H9 (cell line): ENCODE data around the gene CDK12. TPM values are rescaled to one million over a fixed set of nuclear protein-coding genes. Genes with fewer than 3 reads are reported as not detected.

ENCODE experiments used
- DNase-seq: peaks from one replicate; pipeline ENCODE4 v3.0.0-alpha.2; 2017
- H2AFZ ChIP-seq: one replicate; pipeline ENCODE4 v1.6.1; 2013; ENCODE audit warnings: mild to moderate bottlenecking, low read length, control low read depth, moderate library complexity
- H2AK5ac ChIP-seq: 2 replicates; pipeline ENCODE4 v1.6.1; 2013; ENCODE audit warnings: low read length, control low read depth, mixed read lengths; ENCODE audit not compliant: insufficient read length
- H2BK120ac ChIP-seq: one replicate; pipeline ENCODE4 v1.6.1; 2013; ENCODE audit warnings: low read depth, mild to moderate bottlenecking, low read length, control low read depth, inconsistent platforms; ENCODE audit not compliant: poor library complexity, severe bottlenecking
- H2BK12ac ChIP-seq: 2 replicates; pipeline ENCODE4 v1.6.1; 2013; ENCODE audit warnings: low read length, control low read depth, mixed read lengths, low read depth; ENCODE audit not compliant: insufficient read length
- H2BK15ac ChIP-seq: 2 replicates; pipeline ENCODE4 v1.6.1; 2013; ENCODE audit warnings: low read depth, low read length, control low read depth
- H2BK20ac ChIP-seq: one replicate; pipeline ENCODE4 v1.6.1; 2013; ENCODE audit warnings: low read depth, mild to moderate bottlenecking, low read length, control low read depth, inconsistent platforms; ENCODE audit not compliant: poor library complexity, severe bottlenecking
- H2BK5ac ChIP-seq: 2 replicates; pipeline ENCODE4 v1.6.1; 2013; ENCODE audit warnings: low read length, control low read depth, mixed read lengths; ENCODE audit not compliant: insufficient read length
- H3K14ac ChIP-seq: 2 replicates; pipeline ENCODE4 v1.6.1; 2013; ENCODE audit warnings: low read length, control low read depth; ENCODE audit not compliant: insufficient read depth
- H3K18ac ChIP-seq: 2 replicates; pipeline ENCODE4 v1.6.1; 2013; ENCODE audit warnings: low read depth, mild to moderate bottlenecking, mixed read lengths, low read length, control low read depth; ENCODE audit not compliant: insufficient read length
- H3K23ac ChIP-seq: 2 replicates; pipeline ENCODE4 v1.6.1; 2013; ENCODE audit warnings: low read length, control low read depth, mixed read lengths, low read depth; ENCODE audit not compliant: insufficient read length
- H3K23me2 ChIP-seq: 2 replicates; pipeline ENCODE4 v1.6.1; 2013; ENCODE audit warnings: low read depth, mild to moderate bottlenecking, mixed read lengths, low read length, control low read depth; ENCODE audit not compliant: insufficient read length, poor library complexity, severe bottlenecking
- H3K27ac ChIP-seq: 2 replicates; pipeline ENCODE4 v1.5.1; 2013; ENCODE audit warnings: low read length, control low read depth, mixed read lengths, low read depth; ENCODE audit not compliant: insufficient read length
- H3K27me3 ChIP-seq: 2 replicates; pipeline ENCODE4 v1.6.1; 2013; ENCODE audit warnings: low read length, control low read depth, inconsistent platforms; ENCODE audit not compliant: insufficient read depth
- H3K4ac ChIP-seq: 2 replicates; pipeline ENCODE4 v1.6.1; 2013; ENCODE audit warnings: low read depth, mild to moderate bottlenecking, control low read depth, inconsistent platforms, low read length, moderate library complexity
- H3K4me1 ChIP-seq: 2 replicates; pipeline ENCODE4 v1.6.1; 2013; ENCODE audit warnings: low read length, control low read depth, inconsistent platforms; ENCODE audit not compliant: insufficient read depth
- H3K4me2 ChIP-seq: 2 replicates; pipeline ENCODE4 v1.6.1; 2013; ENCODE audit warnings: low read length, control low read depth, mixed read lengths; ENCODE audit not compliant: insufficient read length, insufficient read depth
- H3K56ac ChIP-seq: 2 replicates; pipeline ENCODE4 v1.6.1; 2013; ENCODE audit warnings: low read depth, mild to moderate bottlenecking, mixed read lengths, low read length, control low read depth; ENCODE audit not compliant: insufficient read length
- H3K79me1 ChIP-seq: 2 replicates; pipeline ENCODE4 v1.6.1; 2013; ENCODE audit warnings: low read depth, mild to moderate bottlenecking, moderate library complexity, low read length, control low read depth, inconsistent platforms; ENCODE audit not compliant: insufficient read depth, poor library complexity, severe bottlenecking
- H3K79me2 ChIP-seq: 2 replicates; pipeline ENCODE4 v1.6.1; 2013; ENCODE audit warnings: low read length, control low read depth, inconsistent platforms; ENCODE audit not compliant: insufficient read depth
- H3K9ac ChIP-seq: 2 replicates; pipeline ENCODE4 v1.6.1; 2013; ENCODE audit warnings: low read length, control low read depth, mixed read lengths; ENCODE audit not compliant: insufficient read length; ENCODE audit errors: extremely low read depth
- H3K9me3 ChIP-seq: one replicate; pipeline ENCODE4 v1.6.1; 2013; ENCODE audit warnings: low read depth, low read length, inconsistent platforms; ENCODE audit not compliant: control insufficient read depth
- H3T11ph ChIP-seq: one replicate; pipeline ENCODE4 v1.6.1; 2013; ENCODE audit warnings: mild to moderate bottlenecking, low read length, control low read depth, inconsistent platforms
- H4K20me1 ChIP-seq: one replicate; pipeline ENCODE4 v1.6.1; 2013; ENCODE audit not compliant: control insufficient read depth, insufficient read length, insufficient read depth
- H4K5ac ChIP-seq: 2 replicates; pipeline ENCODE4 v1.6.1; 2013; ENCODE audit warnings: low read depth, mild to moderate bottlenecking, mixed read lengths, low read length, control low read depth; ENCODE audit not compliant: insufficient read length
- H4K8ac ChIP-seq: replicated peaks from 2 replicates; pipeline ENCODE4 v1.6.1; 2013; ENCODE audit warnings: low read length, control low read depth, mixed read lengths, low read depth; ENCODE audit not compliant: insufficient read length
- H4K91ac ChIP-seq: 2 replicates; pipeline ENCODE4 v1.6.1; 2013; ENCODE audit warnings: low read depth, mild to moderate bottlenecking, moderate library complexity, mixed read lengths, low read length, control low read depth; ENCODE audit not compliant: insufficient read length
- H3K27ac Mint-ChIP-seq, 3 experiments: 2 replicates in 2 of 3; 3 replicates in 1 of 3; pipeline ENCODE4 v1.8.0; 2020 to 2021; ENCODE audit warnings: mixed read lengths in 3 of 3, mild to moderate bottlenecking in 1 of 3, moderate library complexity in 1 of 3
- H3K27me3 Mint-ChIP-seq: 2 replicates; pipeline ENCODE4 v1.8.0; 2021; ENCODE audit warnings: low read depth, mild to moderate bottlenecking, moderate library complexity, mixed read lengths
- H3K36me3 Mint-ChIP-seq, 3 experiments: 2 replicates in 2 of 3; 3 replicates in 1 of 3; pipeline ENCODE4 v1.8.0; 2020 to 2021; ENCODE audit warnings: low read depth in 3 of 3, mixed read lengths in 3 of 3; ENCODE audit not compliant: insufficient read depth in 1 of 3
- H3K4me1 Mint-ChIP-seq, 2 experiments: 2 replicates each; pipeline ENCODE4 v1.8.0; 2020; ENCODE audit warnings: mixed read lengths in 2 of 2
- H3K4me3 Mint-ChIP-seq, 2 experiments: 2 replicates in 1 of 2; 3 replicates in 1 of 2; pipeline ENCODE4 v1.8.0; 2020 to 2021; ENCODE audit warnings: mild to moderate bottlenecking in 2 of 2, mixed read lengths in 2 of 2, moderate library complexity in 1 of 2
- H3K9me3 Mint-ChIP-seq, 2 experiments: 2 replicates in 1 of 2; 3 replicates in 1 of 2; pipeline ENCODE4 v1.8.0; 2020; ENCODE audit warnings: mild to moderate bottlenecking in 2 of 2, mixed read lengths in 2 of 2, moderate library complexity in 1 of 2
- CTCF ChIP-seq: fragments of 200-600 bp; sonication (generic); conservative IDR thresholded peaks from 3 replicates; pipeline ENCODE4 v1.8.0; 2021; ENCODE audit warnings: antibody characterized with exemption, mild to moderate bottlenecking
- WGBS: extraction: QIAGEN DNeasy Blood & Tissue Kit; methylation state at CpG from one replicate; pipeline ENCODE4 v1.1.7; 2013; ENCODE audit warnings: missing lambda C conversion rate, low lambda C conversion rate, mixed read lengths; ENCODE audit not compliant: insufficient read length; ENCODE audit errors: extremely low coverage; 5-methylcytosine and 5-hydroxymethylcytosine counted together
- total RNA-seq: library from RNA; stranded (reverse); gene quantifications from 2 replicates; pipeline ENCODE4 v1.2.1, GENCODE V29; 2021

CDK12 gene
- total RNA-seq, 1 experiment from 2014 or later: 87.6 TPM

DNA sequence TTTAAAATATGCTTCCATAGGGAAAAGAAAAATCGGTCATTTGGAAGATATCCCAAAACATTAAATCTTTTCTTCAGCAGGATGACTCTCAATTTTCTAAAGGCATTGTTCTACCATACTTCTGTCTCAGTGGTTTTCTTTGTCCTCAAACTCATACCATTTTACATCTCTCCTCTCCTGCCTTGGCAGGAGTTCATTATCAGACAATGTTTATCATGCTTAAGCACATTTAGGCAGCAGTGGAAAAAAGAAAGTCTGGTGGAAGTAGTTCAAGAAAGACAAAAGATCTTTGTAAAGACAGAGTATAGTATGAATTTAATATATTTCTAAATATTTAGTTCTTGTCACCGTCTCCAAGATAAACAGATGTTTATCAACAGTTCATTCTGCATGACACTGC is 68.2 kb downstream of the CDK12 start:
- no peaks in the 10 kb centered on the region; the same call in 1 of the 2 replicates for H3K79me2 ChIP-seq
- H3K4me1 Mint-ChIP-seq: no peaks in the 10 kb centered on the region
- H3K9me3 ChIP-seq: no peaks in the 10 kb centered on the region
- H3K79me1 ChIP-seq: no peaks in the 10 kb centered on the region
- H3K18ac ChIP-seq: no peak overlapping the region
- H3K27ac Mint-ChIP-seq: no peak overlapping the region
- H3K27me3 ChIP-seq: no peaks in the 10 kb centered on the region
- no peak overlapping the region for H2BK120ac ChIP-seq
- no peak overlapping the region for H4K5ac ChIP-seq
- H4K8ac ChIP-seq: no peak overlapping the region
- H3K27me3 Mint-ChIP-seq: no peaks in the 10 kb centered on the region
- no peak overlapping the region for H2BK12ac ChIP-seq
- no peak overlapping the region for H3K4me2 ChIP-seq
- no peak overlapping the region for H3K4ac ChIP-seq
- no peak overlapping the region for H3K14ac ChIP-seq
- no peak overlapping the region for H2BK15ac ChIP-seq
- DNase-seq: no peak
- H3K56ac ChIP-seq: no peak overlapping the region
- no peak overlapping the region for H2BK20ac ChIP-seq
- no peak overlapping the region for H2AK5ac ChIP-seq
- H3K4me3 Mint-ChIP-seq: no peak overlapping the region
- no peaks in the 10 kb centered on the region for H3K9me3 Mint-ChIP-seq
- no CpG with 5 or more reads among the region's 2 CpGs for WGBS
- no peak overlapping the region for H3K23ac ChIP-seq
- no peak overlapping the region for H2AFZ ChIP-seq
- no peaks in the 10 kb centered on the region for H4K20me1 ChIP-seq
- no peak overlapping the region for H3T11ph ChIP-seq
- no peak overlapping the region for H3K9ac ChIP-seq
- H4K91ac ChIP-seq: no peak overlapping the region
- H3K36me3 Mint-ChIP-seq: peaks cover 19 to 68% (median 63%) of the 10 kb centered on the region in 3 experiments; a peak in 6 of 7 replicates
- no peak overlapping the region for H3K27ac ChIP-seq
- H2BK5ac ChIP-seq: no peak overlapping the region
- no peaks in the 10 kb centered on the region for H3K4me1 ChIP-seq
- H3K23me2 ChIP-seq: no peaks in the 10 kb centered on the region
- no peak for TF ChIP-seq CTCF
